Measurements from ENCODE around the gene POMT2. TPM values are rescaled to one million over a fixed set of nuclear protein-coding genes. Genes with fewer than 3 reads are reported as not detected.
"Not testable (repeated sequence)": the region's sequence is repeated elsewhere in the genome, so short reads cannot be mapped to it uniquely, and the experiment has no call there.

The POMT2 gene
- total RNA-seq, 1 donor from 2014 or later, result 11.2 TPM

GRCh38 chr14:77324816-77325745 lies 4.4 kb upstream of the POMT2 start:
- no peak for ATAC-seq

GRCh38 chr14:77324289-77324688 lies 3.6 kb upstream of the POMT2 start:
- ATAC-seq, result no peak

- ATAC-seq, result no peak
Observed at GRCh38 chr14:77323571-77323970, 2.9 kb upstream of the POMT2 start.

GRCh38 chr14:77322951-77323350 lies 2.3 kb upstream of the POMT2 start:
- ATAC-seq, result no peak

- ATAC-seq, result no peak
Observed at GRCh38 chr14:77322250-77322902, 1.7 kb upstream of the POMT2 start.

GRCh38 chr14:77319422-77319821 lies 1.3 kb downstream of the POMT2 start:
- ATAC-seq, result no peak

- ATAC-seq, result not testable (repeated sequence)
Observed at GRCh38 chr14:77318756-77319155, 1.9 kb downstream of the POMT2 start.

GRCh38 chr14:77318006-77318553 lies 2.6 kb downstream of the POMT2 start:
- no peak for ATAC-seq

- no peak for ATAC-seq
Observed at GRCh38 chr14:77316872-77317301, 3.8 kb downstream of the POMT2 start.

- ATAC-seq, result no peak
Observed at GRCh38 chr14:77316195-77316505, 4.5 kb downstream of the POMT2 start.

- ATAC-seq, result no peak
Observed at GRCh38 chr14:77314539-77315457, 5.9 kb downstream of the POMT2 start.

- peak; percentile 75 for ATAC-seq
Observed at GRCh38 chr14:77314043-77314442, 6.6 kb downstream of the POMT2 start.

- ATAC-seq, result no peak
Observed at GRCh38 chr14:77313371-77313770, 7.3 kb downstream of the POMT2 start.

- peak; percentile 64 for ATAC-seq
Observed at GRCh38 chr14:77311217-77311616, 9.5 kb downstream of the POMT2 start.

- ATAC-seq, result no peak
Observed at GRCh38 chr14:77310026-77310425, 10.7 kb downstream of the POMT2 start.

- no peak for ATAC-seq
Observed at GRCh38 chr14:77309131-77309530, 11.6 kb downstream of the POMT2 start.

- ATAC-seq, result no peak
Observed at GRCh38 chr14:77306851-77307496, 13.7 kb downstream of the POMT2 start.

GRCh38 chr14:77306416-77306815 lies 14.3 kb downstream of the POMT2 start:
- ATAC-seq, result no peak

- no peak for ATAC-seq
Observed at GRCh38 chr14:77305696-77306095, 15.0 kb downstream of the POMT2 start.

- peak; percentile 93 for ATAC-seq
Observed at GRCh38 chr14:77303417-77304156, 17.1 kb downstream of the POMT2 start.

- ATAC-seq, result peak; percentile 79
Observed at GRCh38 chr14:77302926-77303325, 17.8 kb downstream of the POMT2 start.
